GM19452 (cell line): ENCODE measurements around the gene HTR5A.

Experiments used
- ATAC-seq: cut with Tn5 transposase; IDR thresholded peaks from one replicate; pipeline ENCODE4 v1.9.1; 2021; ENCODE audit not compliant: unreplicated experiment

Gene HTR5A

DNA sequence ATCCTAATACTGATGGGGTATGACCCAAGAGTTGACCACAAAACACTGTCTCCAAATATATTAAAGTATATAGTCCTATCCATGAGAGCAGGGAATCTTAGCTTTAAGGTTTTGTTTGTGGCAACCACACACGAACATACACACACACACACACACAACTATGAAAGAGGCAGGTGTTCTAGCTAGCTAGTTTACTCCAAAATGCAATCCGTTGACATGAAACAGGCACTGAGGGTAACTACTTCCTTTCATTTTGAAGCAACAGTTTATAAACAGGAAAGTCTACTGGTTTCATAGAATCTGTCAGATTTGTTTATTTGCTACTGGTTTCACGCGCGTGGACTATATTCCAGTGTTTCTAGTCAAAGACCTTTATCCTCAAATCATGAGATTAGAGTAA lies 14.8 kb downstream of the HTR5A start:
- no peak for ATAC-seq

DNA sequence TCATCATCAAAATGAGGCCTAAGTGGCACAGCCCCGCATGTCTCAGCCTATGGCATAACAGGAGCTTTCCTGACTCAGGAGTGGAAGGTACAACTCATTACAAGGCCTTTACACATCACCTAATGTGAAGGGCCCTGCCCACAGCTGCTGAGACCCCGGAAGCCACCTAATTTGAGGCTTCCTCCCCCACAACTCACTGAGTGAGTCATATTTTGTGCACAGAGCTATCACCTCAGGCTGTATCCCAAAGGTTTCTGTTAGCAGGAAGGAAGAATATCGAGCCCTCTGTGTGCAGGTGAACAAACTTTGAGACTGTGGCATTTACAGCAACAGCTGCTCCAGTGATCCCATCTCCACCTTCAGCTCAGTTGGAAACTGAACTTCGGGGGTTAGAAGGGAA lies 20.6 kb downstream of the HTR5A start:
- ATAC-seq: no peak

DNA sequence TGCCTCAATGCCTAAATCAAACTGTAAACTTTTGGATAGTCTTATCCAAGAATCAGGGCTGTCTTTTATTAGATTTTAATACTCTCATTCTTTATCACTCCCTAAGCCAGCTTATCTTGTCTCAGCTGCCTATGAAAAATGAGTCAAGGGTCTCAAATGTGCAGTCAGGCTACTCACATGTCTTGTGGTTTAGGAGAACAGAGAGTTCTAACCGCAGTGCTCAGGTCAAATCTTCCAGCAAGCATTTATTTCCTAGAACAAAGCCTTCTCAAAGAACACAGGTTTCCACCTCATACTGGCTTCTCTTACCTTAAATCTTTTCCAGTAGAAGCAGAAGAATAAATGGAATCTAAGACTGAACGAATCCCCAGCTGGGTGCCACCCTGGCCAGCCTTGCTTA lies 23.5 kb downstream of the HTR5A start:
- no peak for ATAC-seq

DNA sequence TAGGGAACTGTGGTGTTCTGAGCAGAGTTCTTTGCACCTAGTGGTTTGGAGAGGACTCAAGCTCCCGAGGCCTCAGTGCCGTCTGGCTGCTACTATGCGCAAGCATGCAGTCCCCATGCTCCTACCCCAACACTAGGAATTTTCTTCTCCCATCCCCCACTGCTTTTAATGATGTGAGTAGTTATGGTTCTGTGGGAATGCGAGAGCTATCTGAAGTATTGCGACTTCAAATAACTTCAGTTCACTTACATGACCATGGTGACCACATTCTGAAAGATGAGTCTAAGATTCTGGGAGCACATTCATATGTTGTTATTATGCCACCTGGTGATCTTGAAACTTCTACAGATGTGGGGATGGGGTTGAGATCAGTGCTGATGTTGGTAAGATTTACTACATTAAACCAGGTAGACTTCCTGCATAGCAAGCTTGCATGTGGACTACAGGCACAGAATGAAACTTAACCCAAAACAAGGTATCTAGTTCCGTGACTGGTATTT lies 24.6 kb downstream of the HTR5A start:
- no peak for ATAC-seq

DNA sequence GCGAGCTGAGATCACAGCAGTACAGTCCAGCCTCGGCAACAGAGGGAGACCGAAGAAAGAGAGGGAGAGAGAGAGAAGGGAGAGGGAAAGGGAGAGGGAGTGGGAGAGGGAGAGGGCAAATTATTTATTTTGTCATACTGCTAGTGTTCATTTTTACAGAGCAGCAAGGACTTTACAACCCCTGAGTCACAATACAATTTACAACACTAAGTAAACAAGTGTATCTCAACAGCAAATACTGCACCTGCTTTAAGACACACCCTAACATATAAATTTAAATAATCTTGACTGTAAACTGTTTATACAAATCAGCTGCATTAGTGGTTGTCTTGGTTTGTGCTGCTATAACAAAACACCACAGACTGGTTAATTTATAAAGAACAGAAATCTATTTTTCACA lies 27.2 kb downstream of the HTR5A start:
- no peak for ATAC-seq

DNA sequence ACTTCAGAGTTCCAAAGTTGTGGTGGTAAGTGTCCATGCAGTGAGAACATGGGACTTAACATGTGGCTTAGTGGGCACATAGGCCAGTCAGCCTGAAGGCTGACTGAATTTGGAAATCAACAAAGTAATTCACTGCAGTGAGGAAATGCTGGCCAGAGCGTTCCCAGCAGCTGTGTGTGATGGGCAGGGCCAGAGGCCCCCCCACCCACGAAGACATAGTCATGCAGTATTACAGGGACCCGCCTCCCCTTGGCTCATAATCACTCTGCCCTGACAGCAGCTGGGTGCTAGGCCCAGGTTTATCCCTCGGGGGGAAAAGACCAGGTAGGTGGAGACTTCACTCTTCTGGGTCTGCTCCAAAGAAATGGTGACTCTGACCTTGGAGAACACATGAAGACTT lies 33.7 kb downstream of the HTR5A start:
- ATAC-seq: no peak

DNA sequence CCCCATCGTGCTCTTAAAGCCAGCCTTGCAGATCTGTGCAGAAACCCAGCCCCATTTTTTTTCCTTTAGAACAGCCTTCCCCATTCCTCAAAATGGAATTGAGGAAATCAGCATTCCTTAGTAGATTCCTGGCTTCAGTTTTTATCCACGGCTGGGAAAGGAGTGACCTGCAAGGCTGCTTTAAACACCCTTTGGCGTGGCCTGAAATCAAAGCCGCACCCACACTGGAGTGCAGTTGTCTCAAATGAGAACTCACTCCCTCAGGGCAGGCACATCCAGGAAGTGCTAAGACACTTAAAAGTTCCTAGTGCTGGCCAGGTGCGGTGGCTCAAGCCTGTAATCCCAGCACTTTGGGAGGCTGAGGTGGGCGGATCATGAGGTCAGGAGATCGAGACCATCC lies 34.8 kb downstream of the HTR5A start:
- ATAC-seq: no peak

DNA sequence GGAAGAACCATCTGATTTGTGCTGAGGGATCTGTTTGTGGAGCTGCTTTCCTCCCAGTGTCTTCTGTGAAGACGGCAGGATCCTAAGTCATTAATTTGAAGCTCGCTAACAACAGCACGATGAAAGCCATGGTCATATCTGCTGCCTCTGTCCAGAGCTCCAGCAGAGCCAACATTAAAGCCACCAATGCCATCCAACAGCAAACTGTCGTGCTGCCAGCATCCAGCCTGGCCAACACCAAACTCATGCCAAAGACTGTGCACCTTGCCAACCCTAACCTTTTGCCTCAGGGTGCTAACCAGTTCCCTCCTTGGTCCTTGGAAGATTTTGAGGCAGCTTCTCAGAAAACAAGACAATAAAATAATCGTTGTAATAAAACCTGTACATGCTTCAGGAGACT lies 36.2 kb downstream of the HTR5A start:
- ATAC-seq: no peak

DNA sequence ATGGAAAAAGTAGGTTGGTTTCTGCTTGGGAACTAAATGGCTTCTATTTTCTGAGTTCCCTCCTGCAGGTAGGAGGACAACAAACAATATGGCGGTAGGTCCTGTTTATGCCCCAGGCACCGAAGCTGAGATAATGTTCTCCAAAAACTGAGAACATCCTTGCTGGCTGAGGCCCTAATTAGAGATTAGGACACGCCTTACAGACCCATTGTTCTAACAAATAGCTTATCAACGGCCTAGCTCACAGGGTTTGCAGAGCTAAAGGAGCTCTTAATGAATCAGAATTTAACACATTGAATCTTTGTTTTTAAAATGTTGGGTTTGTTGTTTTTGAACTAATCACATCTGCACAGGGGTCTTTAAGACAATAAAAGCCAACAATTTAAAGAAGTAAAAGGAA lies 37.0 kb downstream of the HTR5A start:
- ATAC-seq: no peak

DNA sequence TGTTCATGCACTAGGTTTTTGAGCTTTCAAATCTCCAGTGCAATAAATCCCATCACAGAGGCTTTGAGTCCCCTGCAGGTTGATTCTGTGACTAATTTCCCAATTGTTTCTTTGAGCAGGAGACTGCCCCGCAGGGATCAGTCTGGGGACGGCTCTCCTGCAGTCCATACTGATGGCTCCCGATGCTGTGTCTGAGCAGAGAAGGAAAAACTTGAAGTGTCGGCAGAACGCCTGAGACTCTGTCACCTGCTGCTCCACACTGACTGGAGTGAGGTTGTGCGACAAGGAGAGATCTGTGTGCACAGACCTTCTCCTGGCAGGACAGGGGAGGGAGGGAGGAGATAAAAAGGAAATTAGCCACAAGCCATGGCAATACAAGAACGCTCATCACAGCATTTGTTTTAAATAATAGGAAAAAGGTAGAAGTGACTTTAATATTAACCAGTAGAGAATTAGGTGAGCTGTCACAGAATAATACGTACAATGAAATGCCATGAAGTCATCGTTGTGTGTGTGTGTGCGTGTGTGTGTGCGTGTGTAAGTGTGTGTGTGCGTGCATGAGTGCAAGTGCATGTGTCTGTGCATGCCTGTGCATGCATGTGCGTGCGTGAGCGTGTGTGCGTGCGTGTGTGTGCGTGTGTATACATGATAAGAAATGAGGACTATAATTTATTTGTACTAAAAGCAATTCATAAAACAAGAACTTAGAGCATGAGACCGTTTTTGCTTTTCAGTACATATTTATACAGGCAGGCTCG lies 38.2 kb downstream of the HTR5A start:
- ATAC-seq: no peak

DNA sequence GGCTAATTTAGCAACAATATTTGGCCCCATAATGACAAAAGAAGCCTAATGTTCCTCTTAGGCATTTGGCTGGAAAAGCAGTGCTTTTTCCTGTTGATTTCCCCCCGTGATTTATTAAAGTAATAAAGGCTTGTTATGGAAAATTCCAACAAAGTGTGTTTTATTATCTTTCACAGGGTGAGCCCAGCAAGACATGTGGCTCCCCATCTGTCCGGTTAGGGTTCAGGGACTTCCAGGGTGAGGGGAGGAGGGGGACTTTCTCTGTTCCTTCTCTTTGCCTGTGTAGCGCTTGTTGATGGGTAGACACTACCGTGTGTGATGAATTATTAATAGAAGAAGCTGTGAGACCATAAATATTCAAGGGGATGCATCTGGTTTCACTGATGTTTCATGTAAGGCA lies 39.0 kb downstream of the HTR5A start:
- ATAC-seq: no peak

DNA sequence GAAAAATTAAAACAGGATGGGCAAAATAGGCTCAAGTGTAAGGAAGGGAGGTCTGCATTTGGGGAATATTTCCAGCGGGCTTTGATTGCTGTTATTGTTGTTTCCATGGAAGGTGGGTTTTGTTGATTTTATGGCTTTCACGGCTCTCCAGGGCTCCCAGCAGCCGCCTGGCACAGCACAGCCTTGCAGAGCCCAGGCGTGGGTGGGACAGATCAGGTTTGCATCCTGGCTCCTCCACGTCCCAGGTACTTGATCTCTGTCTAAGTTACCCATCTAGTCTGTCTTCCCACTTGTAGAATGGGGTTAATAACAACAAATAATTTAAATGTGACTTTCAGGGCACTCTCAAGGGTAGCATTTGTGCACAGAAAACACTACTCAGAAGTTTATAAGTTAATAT lies 45.2 kb downstream of the HTR5A start:
- ATAC-seq: no peak

DNA sequence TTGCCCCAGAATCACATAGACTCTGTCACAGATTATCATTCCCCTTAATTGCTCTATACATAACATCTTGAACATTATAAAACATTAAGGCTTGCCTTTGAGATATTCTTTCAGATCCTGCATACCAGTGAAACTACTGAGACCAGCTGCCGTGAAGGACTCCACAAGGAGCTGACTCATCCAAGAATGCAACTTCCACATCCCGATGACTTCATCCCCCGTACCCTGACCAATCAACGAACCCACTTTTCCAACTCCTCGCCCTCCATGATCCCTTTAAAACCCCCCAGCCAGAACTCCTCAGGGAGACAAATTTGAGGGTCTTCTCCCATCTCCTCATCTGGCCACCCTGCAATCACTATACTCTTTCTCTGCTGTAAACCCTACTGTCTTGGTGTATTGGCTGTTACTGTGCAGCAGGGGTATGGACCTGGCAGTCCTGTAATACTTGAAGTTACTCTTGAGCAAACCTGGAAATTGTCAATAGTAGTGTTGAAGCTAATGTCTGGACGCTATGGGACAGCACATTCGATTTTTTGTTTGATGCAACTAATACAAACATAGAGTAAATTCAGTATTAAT lies 49.8 kb downstream of the HTR5A start:
- no peak for ATAC-seq

DNA sequence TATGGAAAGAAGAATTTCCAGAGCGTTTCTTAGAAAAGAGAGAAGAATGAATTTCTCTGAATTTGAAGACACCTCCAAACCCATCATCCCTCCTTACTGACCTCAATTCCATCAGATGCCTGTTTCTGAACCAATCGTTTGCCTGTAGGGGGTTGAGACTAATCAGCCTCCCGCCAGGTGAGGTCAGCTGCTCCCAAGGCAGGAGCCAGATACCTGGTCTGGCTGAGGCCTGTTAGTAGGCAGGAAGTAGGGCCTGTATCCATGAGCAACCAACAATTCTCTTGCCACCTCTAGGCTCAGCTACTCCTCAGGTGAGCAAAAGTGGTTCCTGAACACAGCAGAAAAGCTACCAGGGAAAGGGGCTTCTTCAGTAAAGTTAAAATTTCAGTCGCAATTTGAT lies 50.3 kb downstream of the HTR5A start:
- ATAC-seq: no peak

DNA sequence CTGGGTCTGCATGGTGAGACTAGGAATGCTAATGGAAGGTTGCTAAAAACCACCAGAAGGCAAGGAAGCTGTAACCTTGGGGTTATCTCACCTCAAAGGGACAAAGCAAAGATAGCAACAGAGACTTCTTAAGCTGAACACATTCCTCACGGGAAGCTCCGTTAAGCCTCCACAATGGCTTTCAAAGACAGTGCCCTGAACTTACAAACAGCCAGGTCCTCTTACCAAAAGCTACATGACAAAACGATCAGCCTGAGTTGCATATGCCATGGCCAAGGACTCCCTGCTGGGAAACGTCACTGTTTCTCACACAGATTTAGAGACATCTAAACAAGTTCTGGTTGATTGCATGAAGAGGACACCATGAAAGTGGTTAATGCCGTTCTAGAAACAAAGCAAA lies 52.7 kb downstream of the HTR5A start:
- no peak for ATAC-seq

DNA sequence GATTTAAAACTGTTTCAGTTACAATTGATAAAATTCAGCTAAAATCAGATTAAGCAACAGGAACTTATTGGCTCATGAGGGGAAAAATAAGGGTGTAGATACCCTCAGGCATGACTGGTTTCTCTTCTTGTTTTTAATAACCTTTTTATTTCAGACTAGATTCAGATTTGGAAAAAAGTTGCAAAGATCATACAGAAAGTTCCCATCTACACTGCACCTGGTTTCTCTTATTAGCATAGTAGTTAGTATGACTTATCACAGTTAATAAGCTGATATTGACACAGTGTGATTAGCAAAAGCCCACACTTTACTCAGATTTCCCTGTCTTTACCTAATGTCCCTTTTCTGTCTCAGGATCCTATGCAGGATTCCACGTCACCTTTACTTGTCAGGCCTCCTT lies 53.3 kb downstream of the HTR5A start:
- no peak for ATAC-seq

DNA sequence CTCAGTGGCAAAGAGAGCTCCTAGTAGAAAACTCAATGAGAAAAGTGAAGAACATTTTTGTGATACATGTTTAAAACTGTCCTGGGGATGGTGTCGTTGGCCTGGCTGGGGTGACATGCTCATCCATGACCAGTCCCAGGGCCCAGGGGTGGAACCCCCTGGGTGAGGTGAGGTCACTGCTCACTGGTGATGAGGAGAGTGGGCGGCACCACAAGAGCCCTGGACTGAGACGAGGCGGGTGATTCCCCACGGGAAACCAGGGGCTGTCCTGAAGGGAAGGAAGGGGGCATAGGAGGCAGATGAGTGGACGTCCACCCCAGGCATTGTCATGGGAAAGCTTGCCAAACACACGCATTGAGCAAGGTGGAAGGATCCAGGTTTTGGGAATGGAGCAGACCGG lies 54.6 kb downstream of the HTR5A start:
- no peak for ATAC-seq

DNA sequence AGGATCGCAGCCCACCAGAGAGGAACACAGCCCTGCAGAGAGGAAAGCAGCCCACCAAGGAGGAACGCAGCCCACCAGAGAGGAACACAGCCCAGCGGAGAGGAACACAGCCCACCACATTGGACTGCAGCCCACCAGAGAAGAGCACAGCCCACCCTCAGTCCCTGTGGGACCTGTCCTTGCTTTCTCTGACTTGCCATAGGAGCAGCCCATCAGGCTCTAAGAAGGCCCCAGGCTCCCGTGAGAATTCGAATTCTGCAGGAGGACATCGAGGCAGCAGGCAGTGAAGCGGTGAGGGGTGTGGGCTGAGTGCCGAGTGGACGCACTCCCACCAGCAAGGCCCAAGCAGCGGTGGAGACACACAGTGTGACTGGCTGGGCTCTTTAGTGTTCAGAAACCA lies 59.1 kb downstream of the HTR5A start:
- ATAC-seq: no peak

DNA sequence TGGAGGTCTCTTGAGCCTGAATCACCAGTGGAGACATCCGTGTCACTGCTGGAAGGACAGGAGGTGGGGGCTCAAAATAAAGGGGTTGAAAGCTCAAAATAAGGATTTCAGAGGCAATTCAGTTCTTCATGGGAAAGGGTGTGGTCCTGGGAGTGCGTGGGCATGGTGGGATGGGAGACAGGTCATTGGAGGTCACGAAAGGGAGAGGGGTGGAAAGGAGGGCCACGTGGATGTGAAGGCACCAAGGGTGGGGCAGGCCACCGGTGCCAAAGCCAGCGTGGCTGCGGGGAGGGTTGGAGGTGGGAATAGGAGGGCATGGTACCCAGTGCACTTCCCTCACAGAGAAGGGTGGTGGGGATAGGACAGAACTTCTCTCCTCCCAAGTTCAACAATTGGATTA lies 59.7 kb downstream of the HTR5A start:
- no peak for ATAC-seq

DNA sequence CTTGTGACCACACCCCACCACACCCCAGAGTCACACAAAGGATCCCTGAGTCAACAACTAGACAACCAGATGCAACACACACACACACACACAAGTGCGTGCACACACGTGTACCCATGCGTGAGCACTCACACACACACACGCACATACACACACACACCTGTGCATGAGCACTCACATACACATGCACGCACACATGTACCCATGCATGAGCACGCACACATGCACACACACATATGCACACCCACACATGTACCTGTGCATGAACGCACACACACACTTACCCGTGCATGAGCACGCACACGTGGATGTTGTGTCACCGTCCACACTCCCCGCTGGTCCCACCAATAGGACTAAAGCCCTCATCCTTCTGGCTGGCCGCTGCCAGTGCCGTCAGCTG lies 60.4 kb downstream of the HTR5A start:
- no peak for ATAC-seq

DNA sequence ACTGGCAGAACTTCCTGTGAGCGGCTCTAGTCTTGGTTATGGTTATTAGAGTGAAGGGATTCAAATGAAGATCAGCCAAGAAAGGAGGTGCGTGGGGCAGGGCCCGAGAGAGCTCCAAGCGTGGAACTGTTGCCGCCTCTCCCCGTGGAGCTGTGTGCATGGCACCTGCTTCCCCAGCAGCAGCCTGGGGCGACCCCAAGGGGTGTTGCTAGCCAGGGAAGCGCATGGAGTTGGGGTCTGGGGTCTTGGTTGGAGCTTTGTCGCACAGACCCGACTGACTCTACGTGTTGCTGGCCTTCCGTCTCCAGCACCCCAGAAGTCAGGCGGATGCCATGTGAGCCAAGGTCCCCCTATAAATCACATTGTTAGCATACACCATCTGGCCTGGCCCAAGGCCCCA lies 61.0 kb downstream of the HTR5A start:
- ATAC-seq: no peak

DNA sequence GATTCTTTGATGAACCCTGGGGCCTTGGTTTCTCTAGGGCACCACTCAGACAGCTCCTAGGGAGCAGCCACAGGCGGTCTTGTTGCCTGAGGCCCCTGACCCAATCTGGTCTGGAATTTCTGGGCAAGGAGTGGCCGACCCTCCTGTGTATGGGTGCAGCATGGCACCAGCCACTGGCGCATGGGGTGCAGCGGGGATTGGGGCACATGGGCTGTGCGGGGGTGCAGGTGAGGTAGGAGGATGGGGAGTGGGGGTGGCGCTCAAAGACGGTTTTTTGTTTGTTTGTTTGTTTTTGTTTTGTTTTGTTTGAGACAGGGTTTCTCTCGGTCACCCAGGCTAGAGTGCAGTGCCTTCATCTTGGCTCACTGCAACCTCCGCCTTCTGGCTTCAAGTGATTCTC lies 62.3 kb downstream of the HTR5A start:
- no peak for ATAC-seq
